Peyer's patch (tissue), 4 donors: ENCODE results near the gene BEGAIN. TPM values are rescaled to one million over a fixed set of nuclear protein-coding genes. Genes with fewer than 3 reads are reported as not detected.
A peak's percentile ranks its signal among the peaks of the same experiment; 100 is the strongest.

Experiments
- DNase-seq, 3 donors: peaks; one replicate each; pipeline ENCODE4 v3.0.0-alpha.2; 2017 to 2019
- H3K27ac ChIP-seq, 4 donors: fragments of 200-600 bp; sonication (generic); one replicate each; pipeline ENCODE4 v1.5.1; 2016 to 2019
- H3K27me3 ChIP-seq, 2 donors: fragments of 200-600 bp; sonication (generic); one replicate each; pipeline ENCODE4 v1.5.1; 2019
- H3K36me3 ChIP-seq, 3 donors: fragments of 200-600 bp; sonication (generic); one replicate each; pipeline ENCODE4 v1.5.1; 2016 to 2019
- H3K4me1 ChIP-seq, 4 donors: fragments of 200-600 bp; sonication (generic); one replicate each; pipeline ENCODE4 v1.5.1; 2016 to 2019
- H3K4me3 ChIP-seq, 4 donors: fragments of 200-600 bp; sonication (generic); 1 replicate in 3 of 4; 2 replicates in 1 of 4; pipeline ENCODE4 v1.5.1; 2016 to 2019; ENCODE audit warnings: mild to moderate bottlenecking in 1 of 4
- H3K9me3 ChIP-seq, 4 donors: fragments of 200-600 bp; sonication (generic); one replicate each; pipeline ENCODE4 v1.5.1; 2016 to 2019; ENCODE audit warnings: mild to moderate bottlenecking in 1 of 4
- CTCF ChIP-seq, 6 experiments: fragments of 450-650 bp in 4 of 6; fragments of 200-600 bp in 2 of 6; sonication (generic) in 1 of 6; IDR thresholded peaks; one replicate each; pipeline ENCODE4 v1.5.1; 2017 to 2019; ENCODE audit warnings: antibody characterized with exemption in 6 of 6, mild to moderate bottlenecking in 3 of 6, moderate library complexity in 1 of 6
- POLR2A ChIP-seq, 2 donors: fragments of 450-650 bp; IDR thresholded peaks; one replicate each; pipeline ENCODE4 v1.5.1; 2017; ENCODE audit warnings: antibody characterized with exemption in 2 of 2, mild to moderate bottlenecking in 2 of 2, moderate library complexity in 2 of 2
- total RNA-seq, 4 donors: library from RNA; depleted of rRNA; stranded (reverse); fragments of >200 nt; gene quantifications; one replicate each; pipeline ENCODE4 v1.1.0, GENCODE V29; 2016

The BEGAIN gene
- total RNA-seq, 4 donors from 2014 or later, result 1.6 to 31.8 (median 6.6) TPM; not detected in 1

- TF ChIP-seq CTCF (IDR thresholded peaks at IDR 0.05), result no peak
- no peak for TF ChIP-seq POLR2A (IDR thresholded peaks at IDR 0.05)
- DNase-seq, result no peak
- H3K9me3 ChIP-seq, result no peaks in the 10 kb centered on the region
- no peaks in the 10 kb centered on the region for H3K4me1 ChIP-seq
- no peak overlapping the region for H3K27ac ChIP-seq
- H3K4me3 ChIP-seq, result no peak overlapping the region
- no peaks in the 10 kb centered on the region for H3K36me3 ChIP-seq
- H3K27me3 ChIP-seq, result no peaks in the 10 kb centered on the region
Measured at GRCh38 chr14:100602621-100603230, 15.5 kb upstream of the BEGAIN start.

- no peak for TF ChIP-seq POLR2A (IDR thresholded peaks at IDR 0.05)
- TF ChIP-seq CTCF (IDR thresholded peaks at IDR 0.05), result no peak
- no peak overlapping the region for H3K27ac ChIP-seq
- no peaks in the 10 kb centered on the region for H3K36me3 ChIP-seq
- no peaks in the 10 kb centered on the region for H3K4me1 ChIP-seq
- H3K4me3 ChIP-seq, result no peak overlapping the region
- no peaks in the 10 kb centered on the region for H3K9me3 ChIP-seq
- no peaks in the 10 kb centered on the region for H3K27me3 ChIP-seq
- no peak for DNase-seq
Measured at GRCh38 chr14:100601914-100602313, 14.7 kb upstream of the BEGAIN start.

GRCh38 chr14:100601064-100601463 is 13.8 kb upstream of the BEGAIN start:
- no peaks in the 10 kb centered on the region for H3K4me1 ChIP-seq
- no peak for TF ChIP-seq CTCF (IDR thresholded peaks at IDR 0.05)
- TF ChIP-seq POLR2A (IDR thresholded peaks at IDR 0.05), result no peak
- no peak for DNase-seq
- no peaks in the 10 kb centered on the region for H3K27me3 ChIP-seq
- no peak overlapping the region for H3K4me3 ChIP-seq
- no peaks in the 10 kb centered on the region for H3K9me3 ChIP-seq
- H3K36me3 ChIP-seq, result no peaks in the 10 kb centered on the region
- H3K27ac ChIP-seq, result no peak overlapping the region

GRCh38 chr14:100599981-100600380 is 12.8 kb upstream of the BEGAIN start:
- Histone ChIP-seq H3K36me3 (no peaks in the 10 kb centered on the region), H3K27me3 (no peaks in the 10 kb centered on the region), H3K4me1 (no peaks in the 10 kb centered on the region), H3K9me3 (no peaks in the 10 kb centered on the region), H3K27ac (no peak overlapping the region), H3K4me3 (no peak overlapping the region)
- DNase-seq, result no peak
- no peak for TF ChIP-seq CTCF (IDR thresholded peaks at IDR 0.05)
- no peak for TF ChIP-seq POLR2A (IDR thresholded peaks at IDR 0.05)

GRCh38 chr14:100594625-100594951 is 7.4 kb upstream of the BEGAIN start:
- TF ChIP-seq POLR2A (IDR thresholded peaks at IDR 0.05), result no peak
- no peak for TF ChIP-seq CTCF (IDR thresholded peaks at IDR 0.05)
- no peaks in the 10 kb centered on the region for H3K27me3 ChIP-seq
- H3K4me3 ChIP-seq, result no peak overlapping the region
- H3K27ac ChIP-seq, result no peak overlapping the region
- H3K9me3 ChIP-seq, result no peaks in the 10 kb centered on the region
- no peaks in the 10 kb centered on the region for H3K4me1 ChIP-seq
- peak in 1 of 3 donors; percentile 25 for DNase-seq
- H3K36me3 ChIP-seq, result no peaks in the 10 kb centered on the region
